Prostate gland (tissue), 2 donors: ENCODE data around the gene ESR1. TPM values are rescaled to one million over a fixed set of nuclear protein-coding genes. Genes with fewer than 3 reads are reported as not detected.

ENCODE experiments used
- DNase-seq: peaks from one replicate; pipeline ENCODE4 v3.0.0-alpha.2; 2019; ENCODE audit warnings: low spot score
- H3K27ac ChIP-seq, 2 donors: fragments of 200-600 bp; sonication (generic); 2 replicates each; pipeline ENCODE4 v1.5.1; 2017 to 2019
- H3K27me3 ChIP-seq: fragments of 200-600 bp; sonication (generic); replicated peaks from 2 replicates; pipeline ENCODE4 v1.5.1; 2019; ENCODE audit not compliant: insufficient read depth
- H3K36me3 ChIP-seq, 2 donors: fragments of 200-600 bp; sonication (generic); 1 replicate in 1 of 2; 2 replicates in 1 of 2; pipeline versions ENCODE4 v1.5.1 to v1.8.1; 2017 to 2019
- H3K4me1 ChIP-seq: fragments of 200-600 bp; sonication (generic); replicated peaks from 2 replicates; pipeline ENCODE4 v1.5.1; 2019
- H3K4me3 ChIP-seq, 2 donors: fragments of 200-600 bp; sonication (generic); 2 replicates each; pipeline ENCODE4 v1.5.1; 2017 to 2019
- H3K9me3 ChIP-seq: fragments of 200-600 bp; sonication (generic); 2 replicates; pipeline ENCODE4 v1.5.1; 2017
- CTCF ChIP-seq, 4 experiments: fragments of 200-600 bp in 2 of 4; fragments of 450-650 bp in 2 of 4; sonication (generic) in 2 of 4; IDR thresholded peaks; 1 replicate in 3 of 4; 2 replicates in 1 of 4; pipeline ENCODE4 v1.5.1; 2016 to 2019; ENCODE audit warnings: antibody characterized with exemption in 4 of 4, mild to moderate bottlenecking in 2 of 4, moderate library complexity in 2 of 4
- POLR2A ChIP-seq: fragments of 450-650 bp; IDR thresholded peaks from one replicate; pipeline ENCODE4 v1.6.1; 2016; ENCODE audit warnings: antibody characterized with exemption, mild to moderate bottlenecking
- POLR2AphosphoS5 ChIP-seq: sonication (generic); formaldehyde crosslinking; IDR thresholded peaks from one replicate; pipeline ENCODE4 v1.6.1; 2017; ENCODE audit warnings: antibody characterized with exemption
- WGBS: methylation state at CpG from one replicate; pipeline ENCODE4 v1.1.5; 2018; 5-methylcytosine and 5-hydroxymethylcytosine counted together
- intact Hi-C: fragments of 100-400 bp; cut with DNase I; formaldehyde crosslinking; loops from one replicate; pipeline ENCODE4 v1.14.2; 2022
- total RNA-seq, 2 donors: library from RNA; depleted of rRNA; stranded (reverse); fragments of >200 nt; gene quantifications; one replicate each; pipeline ENCODE4 v1.1.0, GENCODE V29; 2016

Gene ESR1
- total RNA-seq, 2 donors from 2014 or later, result 2.3 to 5.6 TPM

GRCh38 chr6:151835396-151835795 lies 27.9 kb downstream of the ESR1 start:
- Histone ChIP-seq H3K4me1 (no peaks in the 10 kb centered on the region), H3K27ac (no peak overlapping the region), H3K9me3 (no peaks in the 10 kb centered on the region), H3K27me3 (no peaks in the 10 kb centered on the region), H3K36me3 (no peaks in the 10 kb centered on the region), H3K4me3 (no peak overlapping the region)
- DNase-seq, result no peak
- WGBS, result 70% methylated on average over 4 of the region's 4 CpGs
- no peak for TF ChIP-seq CTCF (IDR thresholded peaks at IDR 0.05)
- no peak for TF ChIP-seq POLR2A
- TF ChIP-seq POLR2AphosphoS5, result no peak
- intact Hi-C loops, result no loop called here

GRCh38 chr6:151837223-151837622 lies 29.7 kb downstream of the ESR1 start:
- Histone ChIP-seq H3K27me3 (no peaks in the 10 kb centered on the region), H3K9me3 (no peaks in the 10 kb centered on the region), H3K36me3 (no peaks in the 10 kb centered on the region), H3K4me3 (no peak overlapping the region), H3K27ac (no peak overlapping the region), H3K4me1 (no peaks in the 10 kb centered on the region)
- TF ChIP-seq CTCF (IDR thresholded peaks at IDR 0.05) (no peak), POLR2A (no peak), POLR2AphosphoS5 (no peak)
- intact Hi-C loops, result no loop called here
- DNase-seq, result no peak
- WGBS, result 85% methylated on average over 5 of the region's 5 CpGs

- 92% methylated on average over 2 of the region's 2 CpGs for WGBS
- Histone ChIP-seq H3K4me3 (no peak overlapping the region), H3K4me1 (no peaks in the 10 kb centered on the region), H3K36me3 (no peaks in the 10 kb centered on the region), H3K27ac (no peak overlapping the region), H3K9me3 (no peaks in the 10 kb centered on the region), H3K27me3 (no peaks in the 10 kb centered on the region)
- no peak for TF ChIP-seq POLR2A
- TF ChIP-seq CTCF (IDR thresholded peaks at IDR 0.05), result no peak
- TF ChIP-seq POLR2AphosphoS5, result no peak
- DNase-seq, result no peak
- intact Hi-C loops, result no loop called here
Measured at GRCh38 chr6:151842816-151843215, 35.3 kb downstream of the ESR1 start.

- no peak overlapping the region for H3K27ac ChIP-seq
- no peaks in the 10 kb centered on the region for H3K9me3 ChIP-seq
- H3K4me3 ChIP-seq, result no peak overlapping the region
- H3K4me1 ChIP-seq, result no peaks in the 10 kb centered on the region
- no peak for TF ChIP-seq POLR2A
- no peak for TF ChIP-seq POLR2AphosphoS5
- TF ChIP-seq CTCF (IDR thresholded peaks at IDR 0.05), result no peak
- WGBS, result 5% methylated on average over 1 of the region's 1 CpG
- H3K36me3 ChIP-seq, result no peaks in the 10 kb centered on the region
- H3K27me3 ChIP-seq, result no peaks in the 10 kb centered on the region
- intact Hi-C loops, result no loop called here
- DNase-seq, result no peak
Measured at GRCh38 chr6:151847064-151847463, 39.6 kb downstream of the ESR1 start.

- WGBS, result 46% methylated on average over 5 of the region's 5 CpGs
- H3K36me3 ChIP-seq, result no peaks in the 10 kb centered on the region
- H3K9me3 ChIP-seq, result no peaks in the 10 kb centered on the region
- intact Hi-C loops, result no loop called here
- no peak overlapping the region for H3K27ac ChIP-seq
- no peaks in the 10 kb centered on the region for H3K4me1 ChIP-seq
- no peak overlapping the region for H3K4me3 ChIP-seq
- no peak for DNase-seq
- no peaks in the 10 kb centered on the region for H3K27me3 ChIP-seq
- no peak for TF ChIP-seq POLR2A
- TF ChIP-seq POLR2AphosphoS5, result no peak
- no peak for TF ChIP-seq CTCF (IDR thresholded peaks at IDR 0.05)
Measured at GRCh38 chr6:151850479-151851003, 43.1 kb downstream of the ESR1 start.
